Breast epithelium (tissue), 3 donors: ENCODE measurements around the gene TTC12.

ENCODE experiments used
- POLR2A ChIP-seq: fragments of 450-650 bp; IDR thresholded peaks from one replicate; pipeline ENCODE4 v1.6.1; 2016; ENCODE audit warnings: antibody characterized with exemption, mild to moderate bottlenecking, moderate library complexity
- POLR2AphosphoS5 ChIP-seq, 3 donors: sonication (generic); formaldehyde crosslinking; IDR thresholded peaks; one replicate each; pipeline ENCODE4 v1.6.1; 2017; ENCODE audit warnings: antibody characterized with exemption in 3 of 3
- TF ChIP-seq, protein P1 (sequence below), 3 donors: fragments of 450-650 bp; IDR thresholded peaks; one replicate each; pipeline ENCODE4 v1.5.1; 2016 to 2017; ENCODE audit warnings: antibody characterized with exemption in 3 of 3, mild to moderate bottlenecking in 3 of 3, moderate library complexity in 3 of 3

DNA sequence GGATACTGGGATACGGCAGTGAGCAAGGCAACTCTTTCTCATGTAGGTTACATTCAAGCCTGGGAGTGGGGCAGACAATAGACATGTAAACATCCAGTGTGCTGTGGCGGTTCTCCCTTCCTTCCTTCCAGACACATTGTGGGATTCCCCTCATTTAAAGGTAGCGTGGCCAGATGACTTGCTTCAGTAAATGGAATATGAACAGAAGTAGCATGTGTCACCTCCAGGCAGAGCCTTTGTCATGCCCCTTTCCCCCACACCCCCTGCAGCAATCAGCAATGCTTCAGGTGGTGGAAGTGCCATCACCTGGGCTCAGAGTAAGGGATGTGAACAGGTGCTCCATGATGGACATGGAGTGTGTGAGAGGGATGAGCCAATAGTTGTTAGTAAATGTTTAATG is 34.8 kb upstream of the TTC12 start:
- TF ChIP-seq, protein P1, sequence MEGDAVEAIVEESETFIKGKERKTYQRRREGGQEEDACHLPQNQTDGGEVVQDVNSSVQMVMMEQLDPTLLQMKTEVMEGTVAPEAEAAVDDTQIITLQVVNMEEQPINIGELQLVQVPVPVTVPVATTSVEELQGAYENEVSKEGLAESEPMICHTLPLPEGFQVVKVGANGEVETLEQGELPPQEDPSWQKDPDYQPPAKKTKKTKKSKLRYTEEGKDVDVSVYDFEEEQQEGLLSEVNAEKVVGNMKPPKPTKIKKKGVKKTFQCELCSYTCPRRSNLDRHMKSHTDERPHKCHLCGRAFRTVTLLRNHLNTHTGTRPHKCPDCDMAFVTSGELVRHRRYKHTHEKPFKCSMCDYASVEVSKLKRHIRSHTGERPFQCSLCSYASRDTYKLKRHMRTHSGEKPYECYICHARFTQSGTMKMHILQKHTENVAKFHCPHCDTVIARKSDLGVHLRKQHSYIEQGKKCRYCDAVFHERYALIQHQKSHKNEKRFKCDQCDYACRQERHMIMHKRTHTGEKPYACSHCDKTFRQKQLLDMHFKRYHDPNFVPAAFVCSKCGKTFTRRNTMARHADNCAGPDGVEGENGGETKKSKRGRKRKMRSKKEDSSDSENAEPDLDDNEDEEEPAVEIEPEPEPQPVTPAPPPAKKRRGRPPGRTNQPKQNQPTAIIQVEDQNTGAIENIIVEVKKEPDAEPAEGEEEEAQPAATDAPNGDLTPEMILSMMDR (IDR thresholded peaks at IDR 0.05) = no peak
- TF ChIP-seq POLR2A (no peak), POLR2AphosphoS5 (IDR thresholded peaks at IDR 0.05) (no peak)
